GM12878 (cell line): ENCODE measurements around the gene B4GALT3.

Source experiments
- CREB1 ChIP-seq: IDR thresholded peaks from 2 replicates; pipeline ENCODE4 v1.6.1; 2012; ENCODE audit warnings: low read depth, mild to moderate bottlenecking, inconsistent platforms
- CTCF ChIP-seq, 3 experiments: IDR thresholded peaks in 2 of 3; conservative IDR thresholded peaks in 1 of 3; 2 replicates each; pipeline ENCODE4 v1.5.1; 2011; ENCODE audit warnings: low read depth in 3 of 3, low read length in 3 of 3, mild to moderate bottlenecking in 3 of 3, control low read depth in 2 of 3, moderate library complexity in 2 of 3, inconsistent platforms in 1 of 3, mixed read lengths in 1 of 3; ENCODE audit not compliant: control insufficient read depth in 2 of 3, insufficient read depth in 1 of 3; ENCODE audit errors: extremely low read depth in 1 of 3
- EGR1 ChIP-seq, 2 experiments: IDR thresholded peaks; 1 replicate in 1 of 2; 2 replicates in 1 of 2; pipeline ENCODE4 v1.6.1; 2011 to 2012; ENCODE audit warnings: low read depth in 2 of 2, low read length in 2 of 2, borderline replicate concordance in 1 of 2, mild to moderate bottlenecking in 1 of 2, moderate library complexity in 1 of 2
- ESRRA ChIP-seq: IDR thresholded peaks from 2 replicates; pipeline ENCODE4 v1.6.1; 2012; ENCODE audit warnings: mild to moderate bottlenecking, low read length, improper control_type of control experiment
- EZH2 ChIP-seq: IDR thresholded peaks from 2 replicates; pipeline ENCODE4 v1.6.1; 2012; ENCODE audit warnings: low read depth, mild to moderate bottlenecking, control low read depth, inconsistent platforms, low read length, borderline replicate concordance; ENCODE audit not compliant: control insufficient read depth
- JUND ChIP-seq: IDR thresholded peaks from 2 replicates; pipeline ENCODE4 v1.6.1; 2012; ENCODE audit warnings: low read depth, mild to moderate bottlenecking, low read length, improper control_type of control experiment, moderate library complexity
- MEF2B ChIP-seq: fragments of 450-650 bp; IDR thresholded peaks from 2 replicates; pipeline ENCODE4 v1.6.1; 2018; ENCODE audit warnings: mild to moderate bottlenecking, moderate library complexity; ENCODE audit not compliant: partially characterized antibody, poor library complexity, severe bottlenecking
- RCOR1 ChIP-seq: conservative IDR thresholded peaks from 2 replicates; pipeline ENCODE4 v1.6.1; 2012; ENCODE audit warnings: low read depth, low read length, improper control_type of control experiment
- RFX5 ChIP-seq: IDR thresholded peaks from 2 replicates; pipeline ENCODE4 v1.6.1; 2011; ENCODE audit warnings: low read depth, low read length, improper control_type of control experiment
- SMC3 ChIP-seq: IDR thresholded peaks from 2 replicates; pipeline ENCODE4 v1.6.1; 2011; ENCODE audit warnings: low read length, improper control_type of control experiment, borderline replicate concordance
- SREBF1 ChIP-seq: IDR thresholded peaks from 2 replicates; pipeline ENCODE4 v1.6.1; 2012; ENCODE audit warnings: mild to moderate bottlenecking, low read length
- ZBTB33 ChIP-seq: fragments of 450-650 bp; IDR thresholded peaks from 2 replicates; pipeline ENCODE4 v1.6.1; 2017; ENCODE audit warnings: mild to moderate bottlenecking

- no peak for TF ChIP-seq JUND
- no peak for TF ChIP-seq CTCF (IDR thresholded peaks at IDR 0.05 in 2 of 3, conservative IDR thresholded peaks at IDR 0.05 in 1 of 3; ENCODE audit: control insufficient read depth in 2 of 3, extremely low read depth in 1 of 3, insufficient read depth in 1 of 3, low read depth in 3 of 3, low read length in 3 of 3)
- TF ChIP-seq EGR1 (IDR thresholded peaks at IDR 0.05; ENCODE audit: borderline replicate concordance in 1 of 2, low read depth in 2 of 2, low read length in 2 of 2): no peak
- TF ChIP-seq ZBTB33: peak; percentile 95
- TF ChIP-seq EZH2: no peak
- no peak for TF ChIP-seq SMC3
- no peak for TF ChIP-seq RFX5
- TF ChIP-seq SREBF1: no peak
- no peak for TF ChIP-seq RCOR1
- no peak for TF ChIP-seq ESRRA
- TF ChIP-seq MEF2B: no peak
- TF ChIP-seq CREB1: no peak
These were observed 583 bp upstream of the B4GALT3 start for GRCh38 chr1:161177936-161178244.
